Kidney capillary endothelial cell (primary cell): ENCODE results near the gene CACNB2.
"Not testable (repeated sequence)": the region's sequence is repeated elsewhere in the genome, so short reads cannot be mapped to it uniquely, and the experiment has no call there.

Source experiments
- DNase-seq: peaks from one replicate; pipeline ENCODE4 v3.0.0-alpha.2; 2018; ENCODE audit warnings: low spot score

The CACNB2 gene

DNA sequence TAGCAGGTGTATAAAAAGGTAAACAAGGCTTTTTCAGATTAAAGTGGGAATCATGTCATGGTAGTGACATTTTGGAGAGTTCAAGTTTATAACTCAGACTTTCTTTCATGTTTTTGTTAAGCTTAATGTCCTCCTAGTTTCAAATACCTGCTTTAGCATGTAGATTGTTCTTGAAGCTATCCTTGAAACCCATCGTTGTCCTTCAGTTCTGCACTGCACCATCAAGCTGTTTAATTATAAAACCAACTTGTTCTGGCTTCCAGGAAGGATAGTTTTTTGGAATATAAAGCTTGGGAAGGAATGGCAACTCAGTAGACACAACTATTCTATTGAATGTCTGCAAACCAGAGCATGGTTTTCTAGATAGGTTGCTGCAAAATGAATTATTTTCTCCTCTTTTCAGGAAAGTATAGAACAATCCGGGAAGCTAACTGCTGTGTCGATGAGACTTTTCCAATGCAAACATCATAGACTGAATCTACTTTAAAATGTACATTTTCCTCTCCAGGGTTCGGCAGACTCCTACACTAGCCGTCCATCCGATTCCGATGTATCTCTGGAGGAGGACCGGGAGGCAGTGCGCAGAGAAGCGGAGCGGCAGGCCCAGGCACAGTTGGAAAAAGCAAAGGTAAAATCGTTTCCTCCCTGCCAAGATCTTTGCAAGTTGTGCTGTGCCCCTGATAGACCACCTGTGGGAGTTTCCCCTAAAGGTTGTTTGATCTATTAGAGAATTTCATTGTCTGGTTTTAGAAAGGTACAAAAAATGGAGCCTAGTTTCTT is 261.4 kb downstream of the CACNB2 start:
- no peak for DNase-seq

DNA sequence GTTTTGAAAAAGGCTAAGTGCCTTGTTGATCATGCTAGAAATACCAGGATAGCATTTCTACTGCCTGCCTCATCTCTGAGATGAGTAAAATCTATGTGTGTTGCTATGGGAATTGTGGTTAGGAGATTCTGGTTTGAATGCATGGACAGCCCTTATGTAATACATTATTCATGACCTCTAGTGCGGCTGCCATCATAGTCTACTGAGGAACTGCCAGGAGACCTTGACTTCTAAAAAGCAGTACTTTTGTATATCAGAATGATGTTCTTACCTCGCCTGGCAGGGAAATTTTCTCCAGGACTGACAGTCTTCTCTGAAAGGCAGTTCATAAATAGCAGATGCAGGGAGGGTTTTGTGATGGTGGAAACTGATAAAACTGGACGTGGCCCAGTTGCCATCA is 262.6 kb downstream of the CACNB2 start:
- no peak for DNase-seq

DNA sequence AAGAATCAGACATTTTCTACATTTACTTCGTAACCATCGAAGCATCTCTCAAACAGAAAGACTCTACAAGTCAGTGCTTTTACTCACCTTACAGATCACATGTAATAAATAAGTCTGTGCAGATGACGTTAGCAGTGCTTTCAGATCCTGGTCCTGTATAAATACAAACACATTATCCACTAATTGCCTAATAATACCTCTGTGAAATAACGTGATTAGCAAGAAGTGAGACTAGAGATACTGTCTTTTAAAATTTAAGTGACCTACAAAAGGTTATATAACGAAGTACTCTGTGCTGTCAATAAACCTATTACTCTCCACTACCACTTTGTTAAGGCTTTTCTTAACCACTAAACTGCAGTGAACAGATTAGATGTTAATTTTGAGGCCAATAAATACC is 264.3 kb downstream of the CACNB2 start:
- DNase-seq: no peak

DNA sequence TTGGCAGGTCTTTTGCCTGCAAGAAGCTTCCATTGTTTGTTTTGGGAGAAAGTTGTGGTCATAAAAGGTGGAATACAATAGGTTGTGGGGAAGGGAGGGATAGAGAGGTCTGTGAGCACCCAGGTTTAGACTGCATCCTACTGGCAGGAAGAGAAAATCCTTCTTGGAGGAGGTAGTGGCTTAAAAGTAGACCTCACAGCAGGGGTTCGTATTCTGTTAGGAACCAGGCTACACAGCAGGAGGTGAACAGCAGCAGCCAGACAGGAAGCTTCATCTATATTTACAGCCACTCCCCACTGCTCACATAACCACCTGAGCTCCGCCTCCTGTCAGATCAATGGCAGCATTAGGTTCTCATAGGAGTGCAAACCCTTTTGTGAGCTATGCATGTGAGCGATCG is 265.9 kb downstream of the CACNB2 start:
- DNase-seq: no peak

GRCh38 chr10:18409599-18410397 is 269.6 kb downstream of the CACNB2 start:
- DNase-seq: no peak

GRCh38 chr10:18414061-18414460 is 273.8 kb downstream of the CACNB2 start:
- no peak for DNase-seq

DNA sequence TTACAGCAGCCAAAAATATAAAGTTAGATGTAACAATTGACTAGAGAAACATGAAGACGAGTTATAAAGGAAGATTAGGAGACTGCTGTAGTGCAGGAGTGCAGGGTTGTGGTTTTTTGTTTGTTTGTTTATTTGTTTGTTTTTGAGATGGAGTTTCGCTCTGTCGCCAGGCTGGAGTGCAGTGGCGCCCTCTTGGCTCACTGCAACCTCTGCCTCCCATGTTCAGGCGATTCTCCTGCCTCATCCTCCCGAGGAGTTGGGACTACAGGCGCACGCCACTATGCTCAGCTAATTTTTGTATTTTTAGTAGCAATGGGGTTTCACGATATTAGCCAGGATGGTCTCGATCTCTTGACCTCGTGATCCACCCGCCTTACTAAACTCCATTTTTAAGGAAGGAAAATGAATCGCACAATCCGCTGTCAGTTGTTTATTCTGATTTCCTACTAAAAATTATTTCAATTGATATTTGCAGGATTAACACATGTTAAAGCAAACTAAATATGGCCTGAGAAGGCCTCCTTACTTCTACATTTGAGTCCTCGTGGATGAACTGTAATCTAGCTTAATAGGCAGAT is 277.8 kb downstream of the CACNB2 start:
- DNase-seq: no peak

GRCh38 chr10:18418541-18419215 is 278.5 kb downstream of the CACNB2 start:
- no peak for DNase-seq

DNA sequence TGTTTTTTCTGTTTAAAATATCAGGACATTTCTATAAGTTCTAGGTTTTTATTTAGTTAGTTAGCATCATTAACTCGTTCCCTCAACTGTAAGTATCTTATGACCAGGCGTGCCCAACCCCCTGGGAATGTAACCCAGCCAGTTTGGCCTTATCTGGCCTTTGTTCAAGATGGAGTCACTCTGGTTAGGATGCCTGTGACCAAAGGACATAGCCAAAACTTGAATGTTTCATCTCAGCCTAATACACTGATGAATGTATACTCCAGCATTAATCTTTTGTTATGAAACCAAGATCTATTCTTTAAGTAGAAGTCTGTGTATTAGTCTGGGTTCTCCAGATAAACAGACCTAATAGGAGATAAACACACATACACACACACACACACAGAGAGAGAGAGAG is 279.7 kb downstream of the CACNB2 start:
- no peak for DNase-seq

DNA sequence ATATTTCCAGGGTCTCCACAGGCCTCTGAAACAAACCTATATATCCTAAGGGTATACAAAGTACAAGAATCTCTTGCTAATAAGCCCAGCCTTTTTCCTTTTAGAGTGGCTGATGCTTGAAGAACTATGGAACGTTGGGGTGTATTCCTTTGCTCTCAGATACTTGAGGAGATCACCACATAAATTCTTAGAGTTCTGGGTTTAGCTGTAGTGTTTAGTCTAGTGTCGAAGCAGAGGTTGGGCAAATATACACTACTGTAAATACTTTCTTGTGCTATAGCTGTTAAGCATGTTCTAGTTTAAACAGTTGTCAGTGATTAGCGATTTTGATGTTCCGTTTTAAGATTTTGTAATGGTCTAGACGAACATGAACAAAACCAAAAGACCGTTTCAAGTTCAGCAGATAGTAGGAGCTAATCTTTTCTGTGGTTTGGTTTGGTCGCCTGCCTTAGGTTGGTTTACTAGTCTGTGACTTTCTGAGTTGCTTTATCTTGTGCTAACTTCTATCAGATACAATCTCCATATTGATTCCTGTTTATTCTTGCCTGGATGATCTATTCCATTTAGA is 281.6 kb downstream of the CACNB2 start:
- no peak for DNase-seq

GRCh38 chr10:18423058-18423637 is 282.9 kb downstream of the CACNB2 start:
- no peak for DNase-seq

GRCh38 chr10:18424200-18424599 is 284.0 kb downstream of the CACNB2 start:
- no peak for DNase-seq

DNA sequence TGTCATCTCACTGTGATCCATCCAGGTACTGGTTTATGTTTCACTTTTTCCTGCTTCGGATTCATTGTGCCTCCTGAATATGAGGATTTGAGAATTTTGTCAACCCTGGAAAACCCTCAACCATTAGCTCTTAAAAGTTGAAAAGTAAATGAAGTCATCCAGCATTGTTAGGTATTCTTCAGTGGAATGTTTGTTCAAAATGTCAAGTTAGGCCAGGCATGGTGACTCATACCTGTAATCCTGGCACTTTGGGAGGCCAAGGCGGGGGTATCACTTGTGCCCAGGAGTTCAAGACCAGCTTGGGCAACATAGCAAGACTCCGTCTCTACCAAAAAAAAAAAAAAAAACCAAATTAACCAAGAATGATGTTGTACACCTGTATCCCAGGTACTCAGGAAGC is 289.1 kb downstream of the CACNB2 start:
- no peak for DNase-seq

- DNase-seq: no peak
Measured at GRCh38 chr10:18436902-18437301, 296.7 kb downstream of the CACNB2 start.

DNA sequence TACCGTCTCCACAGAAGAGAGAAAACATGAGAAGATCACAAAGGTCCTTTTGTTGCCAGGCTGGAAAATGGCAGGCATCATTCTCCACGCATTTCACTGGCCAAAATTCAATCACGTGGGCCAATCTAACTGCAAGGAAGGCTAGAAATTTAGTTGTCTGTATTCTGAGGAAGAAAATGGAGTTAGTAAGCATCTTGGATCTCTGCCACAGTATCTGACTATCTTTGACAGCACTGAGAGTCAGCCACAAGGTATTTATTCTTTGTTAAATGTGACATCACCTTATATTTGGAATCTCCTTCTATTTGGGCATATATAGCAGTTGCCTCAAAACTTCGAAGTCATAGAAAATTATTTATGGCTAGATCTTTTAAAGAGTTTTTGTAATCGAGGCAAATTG is 297.3 kb downstream of the CACNB2 start:
- no peak for DNase-seq

DNA sequence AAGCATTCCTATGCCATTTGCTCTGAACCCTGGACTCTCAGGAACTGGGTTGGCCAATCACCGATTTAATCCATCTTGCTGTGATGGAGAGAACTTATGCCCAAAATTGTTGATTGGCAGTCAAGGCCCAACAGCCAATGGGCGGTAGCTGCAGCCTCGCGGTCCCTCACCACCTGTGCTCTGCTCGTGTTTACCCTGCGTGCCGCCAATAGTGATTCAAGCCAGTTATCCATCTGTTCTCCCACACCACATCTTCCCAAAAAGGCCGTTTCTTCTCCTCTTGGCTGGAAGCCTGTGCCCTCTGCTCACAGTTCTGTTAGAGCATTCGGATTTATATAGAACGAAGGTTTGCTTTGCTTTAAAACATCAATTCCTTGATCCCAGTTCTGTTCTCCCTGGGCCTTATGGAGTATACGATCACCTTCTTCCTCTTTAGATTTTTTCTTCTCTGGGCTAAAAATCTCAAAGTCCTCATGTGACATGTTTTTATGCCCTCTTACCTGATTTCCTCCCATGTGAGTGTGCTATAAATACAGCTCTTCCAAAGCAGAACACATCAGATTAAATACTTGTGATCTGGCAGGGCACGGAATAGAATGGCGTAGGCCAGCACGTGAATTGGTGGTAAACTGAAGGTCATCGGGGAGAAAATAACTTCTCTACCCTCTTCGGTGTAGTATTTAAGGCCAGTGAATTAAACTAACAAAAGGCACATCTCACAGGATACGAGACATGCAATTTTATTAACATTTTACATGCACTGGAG is 298.3 kb downstream of the CACNB2 start:
- DNase-seq: no peak

DNA sequence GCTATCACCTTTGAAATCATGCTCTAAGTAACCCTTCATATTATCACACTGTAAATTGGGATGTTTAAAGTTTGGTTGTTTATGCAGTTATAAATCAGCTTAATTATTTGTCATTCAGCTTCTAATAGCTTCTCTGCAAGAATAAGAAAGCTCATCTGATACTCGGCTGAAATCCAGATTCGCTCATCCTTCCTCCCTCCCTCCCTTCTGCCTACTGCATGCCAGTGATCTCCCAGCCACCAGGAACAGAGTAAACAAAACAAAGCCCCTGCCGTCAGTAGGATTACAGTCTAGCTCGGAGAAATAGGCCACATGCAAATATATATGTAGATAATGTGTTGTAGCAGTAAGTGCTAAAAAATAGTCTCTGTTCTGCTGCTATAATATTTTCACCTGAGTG is 299.4 kb downstream of the CACNB2 start:
- no peak for DNase-seq

DNA sequence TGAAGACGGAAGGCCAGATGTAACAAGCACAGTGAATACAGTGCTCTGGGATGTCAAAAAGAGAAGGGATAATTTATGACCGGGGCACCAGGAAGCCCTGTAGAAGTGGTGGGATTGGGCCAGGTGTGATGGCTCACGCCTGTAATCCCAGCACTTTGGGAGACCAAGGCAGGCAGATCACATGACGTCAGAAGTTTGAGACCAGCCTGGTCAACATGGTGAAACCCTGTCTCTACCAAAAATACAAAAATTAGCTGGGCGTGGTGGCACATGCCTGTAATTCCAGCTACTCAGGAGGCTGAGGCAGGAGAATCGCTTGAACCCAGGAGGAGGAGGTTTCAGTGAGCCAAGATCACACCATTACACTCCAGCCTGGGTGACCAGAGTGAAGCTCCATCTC is 305.4 kb downstream of the CACNB2 start:
- DNase-seq: not testable (repeated sequence)

GRCh38 chr10:18446205-18446604 is 306.0 kb downstream of the CACNB2 start:
- DNase-seq: no peak

DNA sequence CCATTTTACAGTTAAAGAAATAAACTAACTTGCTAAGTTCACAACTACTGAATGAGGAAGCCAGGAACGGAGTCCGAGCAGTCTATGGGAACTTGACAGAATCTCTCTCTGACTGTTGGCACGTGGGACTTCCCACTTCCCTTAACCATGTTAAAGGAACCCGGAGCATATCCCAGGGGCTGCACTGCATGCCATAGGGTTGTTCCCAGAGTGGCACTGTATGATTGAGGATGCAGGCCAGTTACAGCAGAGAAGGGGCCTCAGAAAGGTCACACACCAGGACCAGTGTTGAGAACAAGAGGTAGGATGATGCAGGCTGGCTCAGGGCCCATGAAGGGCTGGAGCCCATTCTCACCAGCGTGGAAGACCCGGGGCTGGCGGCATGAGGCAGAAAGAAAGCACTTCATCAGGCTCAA is 309.4 kb downstream of the CACNB2 start:
- DNase-seq: no peak

DNA sequence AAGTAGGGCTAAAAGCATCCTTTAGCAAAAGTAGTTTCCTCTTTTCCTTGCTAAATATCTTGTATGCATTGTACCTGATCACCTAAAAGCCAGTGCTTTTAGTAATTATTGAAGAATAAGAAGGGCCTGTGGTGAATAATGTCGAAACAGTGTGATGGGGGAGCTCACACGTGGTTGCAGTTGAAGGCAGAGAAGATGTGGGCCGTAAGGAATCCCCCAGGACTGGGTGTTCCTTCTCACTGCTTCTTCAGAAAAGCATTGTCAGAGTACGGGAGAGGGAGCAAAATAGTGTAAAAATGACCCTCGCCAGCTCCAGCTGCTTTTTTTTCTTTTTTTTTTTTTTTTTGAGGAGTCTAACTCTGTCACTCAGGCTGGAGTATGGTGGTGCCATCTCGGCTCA is 310.1 kb downstream of the CACNB2 start:
- no peak for DNase-seq
